SK-N-SH (cell line): ENCODE data around the gene MAP3K6. TPM values are rescaled to one million over a fixed set of nuclear protein-coding genes. Genes with fewer than 3 reads are reported as not detected.

ENCODE experiments used
- CTCF ChIA-PET: fragments of 300-600, 350-600 bp; formaldehyde crosslinking; extraction: SDS; loops from one replicate; lab custom pipeline; 2021; lab: Yijun Ruan, JAX
- POLR2A ChIA-PET: fragments of 350-600 bp; sonication (Branson Sonifier 250); formaldehyde crosslinking; extraction: SDS; loops from one replicate; lab custom pipeline; 2020; ENCODE audit warnings: antibody characterized with exemption, inconsistent platforms; lab: Yijun Ruan, JAX
- DNase-seq: peaks from one replicate; pipeline ENCODE4 v3.0.0; 2012
- H2AFZ ChIP-seq: fragments of 200-600 bp; sonication (generic); 2 replicates; pipeline ENCODE4 v1.8.1; 2016; ENCODE audit warnings: antibody characterized with exemption, mild to moderate bottlenecking, low read depth
- H3F3A ChIP-seq: fragments of 200-600 bp; sonication (generic); replicated peaks from 2 replicates; pipeline ENCODE3; 2016; ENCODE audit warnings: antibody characterized with exemption, mild to moderate bottlenecking; ENCODE audit not compliant: insufficient read depth
- H3K27ac ChIP-seq, 2 experiments: fragments of 200-500 bp in 1 of 2; fragments of 200-600 bp in 1 of 2; sonication (Bioruptor generic) in 1 of 2; sonication (generic), shearing (Covaris generic) in 1 of 2; 2 replicates each; pipeline versions ENCODE4 v1.5.1 to v1.6.1; 2014 to 2016; ENCODE audit warnings: low read depth in 2 of 2, inconsistent platforms in 1 of 2, low read length in 1 of 2, mild to moderate bottlenecking in 1 of 2, mixed read lengths in 1 of 2
- H3K27me3 ChIP-seq: fragments of 200-600 bp; sonication (generic), shearing (Covaris generic); 2 replicates; pipeline ENCODE4 v1.6.1; 2016; ENCODE audit warnings: mixed run types; ENCODE audit not compliant: insufficient read depth
- H3K36me3 ChIP-seq, 2 experiments: fragments of 200-500 bp in 1 of 2; fragments of 200-600 bp in 1 of 2; sonication (Bioruptor generic) in 1 of 2; sonication (generic) in 1 of 2; replicated peaks in 1 of 2; 2 replicates each; pipeline versions ENCODE3 to v1.5.1; 2014 to 2016; ENCODE audit warnings: low read length in 1 of 2, mild to moderate bottlenecking in 1 of 2; ENCODE audit not compliant: insufficient read depth in 2 of 2, control insufficient read depth in 1 of 2
- H3K4me1 ChIP-seq, 2 experiments: fragments of 200-500 bp in 1 of 2; fragments of 200-600 bp in 1 of 2; sonication (Bioruptor generic) in 1 of 2; sonication (generic), shearing (Covaris generic) in 1 of 2; 2 replicates each; pipeline versions ENCODE4 v1.5.1 to v1.6.1; 2014 to 2016; ENCODE audit warnings: low read depth in 1 of 2, low read length in 1 of 2, mixed run types in 1 of 2; ENCODE audit not compliant: insufficient read depth in 2 of 2, control insufficient read depth in 1 of 2
- H3K4me2 ChIP-seq: fragments of 200-600 bp; sonication (generic), shearing (Covaris generic); 2 replicates; pipeline ENCODE4 v1.6.1; 2017; ENCODE audit warnings: mixed run types
- H3K4me3 ChIP-seq, 2 experiments: fragments of 200-500 bp in 1 of 2; fragments of 200-600 bp in 1 of 2; sonication (Bioruptor generic) in 1 of 2; sonication (generic), shearing (Covaris generic) in 1 of 2; 2 replicates each; pipeline versions ENCODE4 v1.5.1 to v1.8.1; 2014 to 2016; ENCODE audit warnings: low read depth in 2 of 2, inconsistent platforms in 1 of 2, low read length in 1 of 2, mild to moderate bottlenecking in 1 of 2, mixed read lengths in 1 of 2, moderate library complexity in 1 of 2
- H3K79me2 ChIP-seq: fragments of 200-600 bp; sonication (generic); 2 replicates; pipeline ENCODE4 v1.8.1; 2017; ENCODE audit warnings: mild to moderate bottlenecking; ENCODE audit not compliant: insufficient read depth
- H3K9ac ChIP-seq: fragments of 200-600 bp; sonication (generic); 2 replicates; pipeline ENCODE4 v1.6.1; 2017; ENCODE audit warnings: mixed run types
- H3K9me2 ChIP-seq: fragments of 200-600 bp; sonication (generic); 2 replicates; pipeline ENCODE4 v1.6.1; 2017; ENCODE audit warnings: mixed run types
- H3K9me3 ChIP-seq: fragments of 200-600 bp; sonication (generic); 2 replicates; pipeline ENCODE4 v1.6.1; 2017; ENCODE audit warnings: mixed run types, mild to moderate bottlenecking, moderate library complexity
- H4K20me1 ChIP-seq: fragments of 200-600 bp; sonication (generic); 2 replicates; pipeline ENCODE4 v1.6.1; 2017; ENCODE audit warnings: mild to moderate bottlenecking, mixed run types; ENCODE audit not compliant: insufficient read depth
- CHD2 ChIP-seq: fragments of 150-350 bp; IDR thresholded peaks from 2 replicates; pipeline ENCODE4 v1.6.1; 2018; ENCODE audit warnings: low read length; ENCODE audit not compliant: partially characterized antibody
- ELF1 ChIP-seq: IDR thresholded peaks from 2 replicates; pipeline ENCODE4 v1.4.0; 2012
- EP300 ChIP-seq, 2 experiments: IDR thresholded peaks; 2 replicates each; pipeline versions ENCODE4 v1.4.0 to v1.6.1; 2012; ENCODE audit warnings: borderline replicate concordance in 1 of 2, low read depth in 1 of 2, low read length in 1 of 2
- EZH2phosphoT487 ChIP-seq: fragments of 200-600 bp; sonication (generic); IDR thresholded peaks from 2 replicates; pipeline ENCODE4 v1.6.1; 2017; ENCODE audit warnings: low read depth, mixed run types, mild to moderate bottlenecking, antibody characterized with exemption, moderate library complexity, borderline replicate concordance
- FOXM1 ChIP-seq: IDR thresholded peaks from 2 replicates; pipeline ENCODE4 v1.4.0; 2012; ENCODE audit warnings: low read depth, mild to moderate bottlenecking
- GABPA ChIP-seq: IDR thresholded peaks from 2 replicates; pipeline ENCODE4 v1.4.0; 2012; ENCODE audit warnings: low read depth, mild to moderate bottlenecking
- JUND ChIP-seq: IDR thresholded peaks from 2 replicates; pipeline ENCODE4 v1.4.0; 2012
- MEF2A ChIP-seq: IDR thresholded peaks from 2 replicates; pipeline ENCODE4 v1.4.0; 2012; ENCODE audit warnings: low read depth, borderline replicate concordance
- NFIC ChIP-seq: IDR thresholded peaks from 2 replicates; pipeline ENCODE4 v1.4.0; 2012; ENCODE audit warnings: borderline replicate concordance
- NRF1 ChIP-seq: IDR thresholded peaks from 2 replicates; pipeline ENCODE4 v1.6.1; 2012; ENCODE audit warnings: low read depth, mild to moderate bottlenecking, low read length
- RAD21 ChIP-seq: IDR thresholded peaks from 2 replicates; pipeline ENCODE4 v1.6.1; 2012; ENCODE audit warnings: mild to moderate bottlenecking, low read length
- RCOR1 ChIP-seq: fragments of 150-350 bp; IDR thresholded peaks from 2 replicates; pipeline ENCODE4 v1.6.1; 2017; ENCODE audit warnings: antibody characterized with exemption, low read length
- RXRA ChIP-seq: IDR thresholded peaks from 2 replicates; pipeline ENCODE4 v1.4.0; 2012; ENCODE audit warnings: low read depth, mild to moderate bottlenecking, borderline replicate concordance
- TAF1 ChIP-seq: IDR thresholded peaks from 2 replicates; pipeline ENCODE4 v1.6.1; 2012; ENCODE audit warnings: low read depth, mild to moderate bottlenecking, low read length, moderate library complexity, borderline replicate concordance
- TEAD4 ChIP-seq: IDR thresholded peaks from 2 replicates; pipeline ENCODE4 v1.4.0; 2012; ENCODE audit warnings: mild to moderate bottlenecking, borderline replicate concordance; ENCODE audit not compliant: insufficient read depth
- YY1 ChIP-seq: IDR thresholded peaks from 2 replicates; pipeline ENCODE4 v1.4.0; 2012; ENCODE audit warnings: low read depth, mild to moderate bottlenecking
- WGBS: methylation state at CpG from one replicate; pipeline ENCODE4 v1.1.6; 2017; ENCODE audit warnings: low lambda C conversion rate; 5-methylcytosine and 5-hydroxymethylcytosine counted together
- polyA plus RNA-seq, 3 experiments: library from polyadenylated mRNA; depleted of rRNA; stranded (reverse); fragments of >200 nt; gene quantifications; 2 replicates each; pipeline ENCODE4 v1.2.3, GENCODE V29; 2012
- TF ChIP-seq, protein P1 (sequence below): fragments of 150-350 bp; IDR thresholded peaks from 2 replicates; pipeline ENCODE4 v1.6.1; 2016; ENCODE audit warnings: mild to moderate bottlenecking, low read depth, low read length
- TF ChIP-seq, protein P2 (sequence below): IDR thresholded peaks from 2 replicates; pipeline ENCODE4; 2012
- TF ChIP-seq, protein P3 (sequence below): IDR thresholded peaks from 2 replicates; pipeline ENCODE4 v1.4.0; 2012; ENCODE audit warnings: low read depth, borderline replicate concordance
- TF ChIP-seq, protein P4 (sequence below): IDR thresholded peaks from 2 replicates; pipeline ENCODE4 v1.4.0; 2012; ENCODE audit warnings: low read depth

Gene MAP3K6
- polyA plus RNA-seq, 1 of the 3 experiments (the other 2 are of a cell fraction) = 17.3 TPM

DNA sequence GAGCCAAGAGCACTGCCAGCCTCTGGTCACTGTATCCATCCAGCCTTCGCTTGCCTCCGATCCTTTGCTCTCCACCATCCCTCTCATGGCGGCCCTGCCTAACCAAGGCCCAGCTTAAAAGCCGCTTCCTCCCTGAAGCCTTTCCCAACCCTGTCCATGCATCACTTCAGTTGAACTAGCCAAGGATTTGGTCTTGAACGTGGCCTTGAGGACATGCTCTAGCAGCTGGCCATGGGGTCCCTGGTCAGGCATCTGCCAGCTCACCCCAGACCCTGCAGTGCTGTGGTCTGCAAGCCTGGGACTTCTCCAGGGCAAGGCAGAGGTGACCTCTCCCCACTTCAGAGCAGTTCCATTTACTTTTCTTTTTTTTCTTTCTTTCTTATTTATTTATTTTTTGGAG is 30.0 kb downstream of the MAP3K6 start:
- Histone ChIP-seq H3K9ac (no peak overlapping the region), H3K79me2 (0 out of 2 replicates have a peak, but pooled peaks cover 3% of the 10 kb centered on the region)
- TF ChIP-seq TEAD4 (no peak), CHD2 (no peak), RCOR1 (no peak), RAD21 (no peak), GABPA (no peak), NFIC (no peak), MEF2A (no peak), TAF1 (no peak), YY1 (no peak), JUND (no peak), ELF1 (no peak), NRF1 (no peak), RXRA (no peak), EP300 (IDR thresholded peaks at IDR 0.05; ENCODE audit: borderline replicate concordance in 1 of 2, low read depth in 1 of 2, low read length in 1 of 2) (no peak), FOXM1 (no peak), EZH2phosphoT487 (no peak)
- TF ChIP-seq, protein P1, sequence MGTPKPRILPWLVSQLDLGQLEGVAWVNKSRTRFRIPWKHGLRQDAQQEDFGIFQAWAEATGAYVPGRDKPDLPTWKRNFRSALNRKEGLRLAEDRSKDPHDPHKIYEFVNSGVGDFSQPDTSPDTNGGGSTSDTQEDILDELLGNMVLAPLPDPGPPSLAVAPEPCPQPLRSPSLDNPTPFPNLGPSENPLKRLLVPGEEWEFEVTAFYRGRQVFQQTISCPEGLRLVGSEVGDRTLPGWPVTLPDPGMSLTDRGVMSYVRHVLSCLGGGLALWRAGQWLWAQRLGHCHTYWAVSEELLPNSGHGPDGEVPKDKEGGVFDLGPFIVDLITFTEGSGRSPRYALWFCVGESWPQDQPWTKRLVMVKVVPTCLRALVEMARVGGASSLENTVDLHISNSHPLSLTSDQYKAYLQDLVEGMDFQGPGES = no peak
- TF ChIP-seq, protein P2, sequence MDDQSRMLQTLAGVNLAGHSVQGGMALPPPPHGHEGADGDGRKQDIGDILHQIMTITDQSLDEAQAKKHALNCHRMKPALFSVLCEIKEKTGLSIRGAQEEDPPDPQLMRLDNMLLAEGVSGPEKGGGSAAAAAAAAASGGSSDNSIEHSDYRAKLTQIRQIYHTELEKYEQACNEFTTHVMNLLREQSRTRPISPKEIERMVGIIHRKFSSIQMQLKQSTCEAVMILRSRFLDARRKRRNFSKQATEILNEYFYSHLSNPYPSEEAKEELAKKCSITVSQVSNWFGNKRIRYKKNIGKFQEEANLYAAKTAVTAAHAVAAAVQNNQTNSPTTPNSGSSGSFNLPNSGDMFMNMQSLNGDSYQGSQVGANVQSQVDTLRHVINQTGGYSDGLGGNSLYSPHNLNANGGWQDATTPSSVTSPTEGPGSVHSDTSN = no peak
- TF ChIP-seq, protein P3, sequence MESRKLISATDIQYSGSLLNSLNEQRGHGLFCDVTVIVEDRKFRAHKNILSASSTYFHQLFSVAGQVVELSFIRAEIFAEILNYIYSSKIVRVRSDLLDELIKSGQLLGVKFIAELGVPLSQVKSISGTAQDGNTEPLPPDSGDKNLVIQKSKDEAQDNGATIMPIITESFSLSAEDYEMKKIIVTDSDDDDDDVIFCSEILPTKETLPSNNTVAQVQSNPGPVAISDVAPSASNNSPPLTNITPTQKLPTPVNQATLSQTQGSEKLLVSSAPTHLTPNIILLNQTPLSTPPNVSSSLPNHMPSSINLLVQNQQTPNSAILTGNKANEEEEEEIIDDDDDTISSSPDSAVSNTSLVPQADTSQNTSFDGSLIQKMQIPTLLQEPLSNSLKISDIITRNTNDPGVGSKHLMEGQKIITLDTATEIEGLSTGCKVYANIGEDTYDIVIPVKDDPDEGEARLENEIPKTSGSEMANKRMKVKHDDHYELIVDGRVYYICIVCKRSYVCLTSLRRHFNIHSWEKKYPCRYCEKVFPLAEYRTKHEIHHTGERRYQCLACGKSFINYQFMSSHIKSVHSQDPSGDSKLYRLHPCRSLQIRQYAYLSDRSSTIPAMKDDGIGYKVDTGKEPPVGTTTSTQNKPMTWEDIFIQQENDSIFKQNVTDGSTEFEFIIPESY = no peak
- TF ChIP-seq, protein P4, sequence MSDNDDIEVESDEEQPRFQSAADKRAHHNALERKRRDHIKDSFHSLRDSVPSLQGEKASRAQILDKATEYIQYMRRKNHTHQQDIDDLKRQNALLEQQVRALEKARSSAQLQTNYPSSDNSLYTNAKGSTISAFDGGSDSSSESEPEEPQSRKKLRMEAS = no peak
- TF ChIP-seq, all 33 proteins: peak for 0
- Histone ChIP-seq H3F3A (no peaks in the 10 kb centered on the region), H3K36me3 (peaks cover 4 to 39% of the 10 kb centered on the region in 2 experiments), H3K27me3 (no peaks in the 10 kb centered on the region), H3K4me3 (no peak overlapping the region), H4K20me1 (no peaks in the 10 kb centered on the region), H3K9me2 (no peaks in the 10 kb centered on the region), H3K9me3 (no peaks in the 10 kb centered on the region), H3K4me1 (peaks cover 0 to 8% of the 10 kb centered on the region in 2 experiments; a peak in 1 of 4 replicates), H3K27ac (no peak overlapping the region), H2AFZ (no peak overlapping the region), H3K4me2 (no peak overlapping the region)
- POLR2A ChIA-PET = interaction anchor here (1.5 kb wide), 1 partner anchor 12 kb away, joined by 5 read pairs; no protein-coding TSS in a partner anchor
- WGBS = 86% methylated on average over 4 of the region's 5 CpGs
- no peak for DNase-seq
- CTCF ChIA-PET = interaction anchor here (0.8 to 7.4 kb wide), 6 partner anchors 9 to 58 kb away, joined by 3 to 85 read pairs (median 5); no protein-coding TSS in a partner anchor
